ENCODE measurements around the gene IWS1.
"Not testable (repeated sequence)": the region's sequence is repeated elsewhere in the genome, so short reads cannot be mapped to it uniquely, and the experiment has no call there.

IWS1 gene

DNA sequence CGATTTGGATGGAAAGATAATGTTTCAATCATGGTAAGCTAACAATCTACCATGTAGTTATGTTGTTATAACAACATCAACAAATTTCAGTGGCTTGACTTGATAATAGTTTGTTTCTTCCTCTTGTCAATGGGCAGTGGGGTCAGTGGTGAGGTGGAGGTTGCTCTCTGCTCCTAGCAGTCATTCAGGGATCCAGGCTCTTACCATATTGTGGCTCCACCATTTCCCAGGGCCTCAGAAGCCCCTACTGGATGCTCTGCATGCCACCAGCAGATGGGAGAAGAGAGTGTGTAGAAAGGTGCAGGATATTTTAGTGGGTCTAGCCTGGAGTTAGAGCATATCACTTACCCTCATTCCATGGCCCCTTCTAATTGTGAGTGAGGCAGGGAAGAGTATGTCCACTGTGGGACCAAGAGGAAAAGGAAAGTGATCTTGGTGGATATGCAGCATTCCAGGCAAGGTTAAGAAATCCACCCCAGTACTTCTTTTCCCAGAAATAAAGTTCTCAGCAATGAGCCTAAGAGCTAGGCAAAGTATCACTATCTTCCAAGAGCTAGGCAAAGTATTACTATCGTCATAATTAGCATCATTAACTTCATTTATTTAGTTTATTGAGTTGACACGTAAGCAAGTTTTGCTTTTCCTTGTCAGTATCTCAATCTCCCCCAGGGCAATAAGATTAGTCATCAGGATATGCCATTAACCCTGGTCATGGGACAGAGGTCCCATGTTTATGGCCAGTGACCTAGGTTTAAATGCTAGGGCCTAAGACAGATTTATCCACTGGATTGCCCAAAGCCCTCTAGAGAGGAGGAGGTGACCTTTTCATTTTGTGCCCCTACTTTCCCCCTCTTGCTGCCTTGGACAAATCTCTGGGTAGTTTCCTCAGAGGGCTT is 4.2 kb upstream of the IWS1 start:
- TF ChIP-seq, protein P1, sequence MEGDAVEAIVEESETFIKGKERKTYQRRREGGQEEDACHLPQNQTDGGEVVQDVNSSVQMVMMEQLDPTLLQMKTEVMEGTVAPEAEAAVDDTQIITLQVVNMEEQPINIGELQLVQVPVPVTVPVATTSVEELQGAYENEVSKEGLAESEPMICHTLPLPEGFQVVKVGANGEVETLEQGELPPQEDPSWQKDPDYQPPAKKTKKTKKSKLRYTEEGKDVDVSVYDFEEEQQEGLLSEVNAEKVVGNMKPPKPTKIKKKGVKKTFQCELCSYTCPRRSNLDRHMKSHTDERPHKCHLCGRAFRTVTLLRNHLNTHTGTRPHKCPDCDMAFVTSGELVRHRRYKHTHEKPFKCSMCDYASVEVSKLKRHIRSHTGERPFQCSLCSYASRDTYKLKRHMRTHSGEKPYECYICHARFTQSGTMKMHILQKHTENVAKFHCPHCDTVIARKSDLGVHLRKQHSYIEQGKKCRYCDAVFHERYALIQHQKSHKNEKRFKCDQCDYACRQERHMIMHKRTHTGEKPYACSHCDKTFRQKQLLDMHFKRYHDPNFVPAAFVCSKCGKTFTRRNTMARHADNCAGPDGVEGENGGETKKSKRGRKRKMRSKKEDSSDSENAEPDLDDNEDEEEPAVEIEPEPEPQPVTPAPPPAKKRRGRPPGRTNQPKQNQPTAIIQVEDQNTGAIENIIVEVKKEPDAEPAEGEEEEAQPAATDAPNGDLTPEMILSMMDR (IDR thresholded peaks at IDR 0.05; ENCODE audit: insufficient read depth, low read depth, low read length, missing control alignments) = no peak
- H3K4me3 ChIP-seq (ENCODE audit: low read depth, low read length) = no peak overlapping the region
- DNase-seq (ENCODE audit: low read depth) = no peak

DNA sequence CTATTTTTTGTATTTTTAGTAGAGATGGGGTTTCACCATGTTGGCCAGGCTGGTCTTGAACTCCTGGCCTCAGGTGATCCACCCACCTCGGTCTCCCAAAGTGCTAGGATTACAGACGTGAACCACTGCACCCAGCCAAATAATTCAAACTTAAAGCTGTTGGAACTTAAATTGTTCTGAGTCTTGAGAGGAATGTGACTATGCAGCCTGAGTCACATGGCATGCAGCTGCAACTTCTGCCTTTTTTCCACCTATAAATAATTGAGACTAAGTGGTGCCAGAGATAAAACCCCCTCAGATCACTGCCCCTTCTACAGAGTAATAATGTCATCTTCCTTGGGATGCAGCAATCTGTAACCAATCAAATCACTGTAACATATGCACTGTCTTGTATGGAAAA is 3.1 kb upstream of the IWS1 start:
- not testable (repeated sequence) for DNase-seq (ENCODE audit: low read depth); H3K4me3 ChIP-seq (ENCODE audit: low read depth, low read length)

DNA sequence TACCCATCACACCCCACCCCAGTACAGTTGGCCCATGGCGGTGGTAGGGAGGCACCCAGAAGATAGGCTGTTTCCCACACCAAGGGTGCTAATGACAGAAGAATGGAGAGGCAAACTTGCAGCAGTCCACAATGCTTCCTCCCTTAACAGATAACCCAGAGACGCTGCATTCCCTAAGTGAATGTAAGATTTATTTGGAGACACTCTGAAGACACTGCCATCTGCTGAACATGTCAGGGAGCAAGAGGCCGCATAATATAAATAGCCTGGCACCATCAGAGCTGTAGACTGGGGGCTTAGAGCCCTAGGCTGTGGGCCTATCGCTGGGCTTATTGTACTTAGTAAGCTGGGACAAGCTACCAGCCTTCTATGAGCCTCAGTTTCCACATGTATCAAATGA is 2.2 kb upstream of the IWS1 start:
- no peak overlapping the region for H3K4me3 ChIP-seq (ENCODE audit: low read depth, low read length)
- TF ChIP-seq, protein P1 (IDR thresholded peaks at IDR 0.05; ENCODE audit: insufficient read depth, low read depth, low read length, missing control alignments) = no peak
- no peak for DNase-seq (ENCODE audit: low read depth)

DNA sequence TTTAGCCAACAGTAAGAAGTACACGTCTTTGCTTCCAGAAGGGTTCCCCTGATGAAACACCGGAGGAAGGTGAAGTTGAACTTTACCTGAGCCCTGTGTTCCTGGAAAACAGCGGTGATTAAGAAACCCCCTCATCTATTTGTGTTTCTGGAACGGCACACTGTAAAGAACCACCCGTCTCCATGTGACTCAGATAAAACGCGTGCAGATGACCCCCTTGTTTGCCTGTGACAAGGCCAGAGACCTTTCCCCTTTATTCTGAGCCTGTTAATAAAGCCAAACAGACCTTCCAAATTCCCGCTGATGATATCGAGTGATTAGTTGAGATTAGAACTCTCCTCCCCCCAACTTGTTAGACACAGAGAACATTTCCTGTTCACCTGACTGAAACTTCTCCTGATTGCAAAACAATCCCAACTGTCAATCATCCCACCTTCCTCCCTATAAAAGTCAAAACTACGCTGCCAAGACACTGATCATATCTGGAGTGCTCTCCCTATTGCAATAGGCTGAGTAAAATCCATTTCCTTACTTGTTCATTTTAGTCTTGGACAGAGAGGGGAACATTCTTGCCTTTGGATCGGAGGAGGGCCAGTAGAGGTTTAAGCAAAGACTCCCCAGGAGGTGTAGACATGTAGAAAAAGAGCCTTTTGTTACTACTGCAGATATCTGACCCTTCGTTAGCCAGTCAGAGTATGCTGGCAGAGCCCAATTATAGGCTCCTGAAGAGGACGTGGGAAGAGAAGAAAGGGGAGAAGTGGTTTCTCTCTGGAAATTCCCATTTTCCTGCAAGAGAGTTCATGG is 914 bp upstream of the IWS1 start:
- DNase-seq (ENCODE audit: low read depth) = no peak
- TF ChIP-seq, protein P1 (IDR thresholded peaks at IDR 0.05; ENCODE audit: insufficient read depth, low read depth, low read length, missing control alignments) = no peak
- H3K4me3 ChIP-seq (ENCODE audit: low read depth, low read length) = peak overlapping the region; percentile 79

DNA sequence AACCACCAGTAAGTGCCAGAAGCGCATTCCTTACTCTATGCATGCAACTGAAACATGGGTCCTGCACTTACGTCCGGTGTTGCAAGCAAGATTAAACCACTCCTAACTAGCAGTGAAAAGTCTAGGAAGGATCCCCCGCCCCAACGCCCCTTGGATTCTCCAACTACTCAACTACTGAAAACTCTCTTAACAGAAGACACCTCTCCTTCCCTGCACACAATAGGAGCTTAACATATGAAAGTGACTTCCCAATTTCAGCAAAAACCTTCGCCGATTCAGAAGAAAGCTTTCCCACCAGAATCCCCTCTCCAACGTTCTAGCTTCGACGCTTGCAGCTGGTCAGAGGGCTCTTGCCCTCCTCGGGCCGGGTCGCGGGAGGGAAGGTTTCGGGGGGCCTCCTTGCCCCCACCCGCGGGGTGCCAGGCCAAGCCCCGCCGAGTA is 578 bp downstream of the IWS1 start:
- TF ChIP-seq, protein P1 (IDR thresholded peaks at IDR 0.05; ENCODE audit: insufficient read depth, low read depth, low read length, missing control alignments) = no peak
- H3K4me3 ChIP-seq (ENCODE audit: low read depth, low read length) = peak overlapping the region; percentile 79
- DNase-seq (ENCODE audit: low read depth) = peak; percentile 54

DNA sequence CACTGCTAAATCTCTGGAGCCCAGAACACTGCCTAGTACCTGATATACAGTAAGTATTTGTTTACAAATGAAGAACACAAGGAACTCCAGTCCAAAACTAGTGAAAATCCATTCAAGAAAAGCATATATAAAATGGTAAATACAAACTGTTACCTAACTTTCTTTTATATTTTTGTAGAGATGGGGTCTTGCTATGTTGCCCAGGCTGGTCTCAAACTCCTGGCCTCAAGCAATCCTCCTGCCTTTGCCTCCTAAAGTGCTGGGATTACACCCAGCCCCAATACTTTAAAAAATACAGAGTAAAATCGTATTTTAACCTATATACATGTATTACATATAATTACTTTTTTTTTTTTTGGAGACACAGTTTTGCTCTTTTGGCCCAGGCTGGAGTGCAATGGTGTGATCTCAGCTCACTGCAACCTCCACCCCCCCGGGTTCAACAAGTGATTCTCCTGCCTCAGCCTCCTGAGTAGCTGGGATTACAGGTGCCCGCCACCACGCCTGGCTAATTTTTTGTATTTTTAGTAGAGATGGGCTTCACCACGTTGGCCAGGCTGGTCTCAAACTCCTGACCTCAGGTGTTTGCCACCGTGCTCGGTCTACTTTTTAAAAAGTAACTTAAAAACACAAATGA is 2.0 kb downstream of the IWS1 start:
- not testable (repeated sequence) for H3K4me3 ChIP-seq (ENCODE audit: low read depth, low read length); DNase-seq (ENCODE audit: low read depth)

DNA sequence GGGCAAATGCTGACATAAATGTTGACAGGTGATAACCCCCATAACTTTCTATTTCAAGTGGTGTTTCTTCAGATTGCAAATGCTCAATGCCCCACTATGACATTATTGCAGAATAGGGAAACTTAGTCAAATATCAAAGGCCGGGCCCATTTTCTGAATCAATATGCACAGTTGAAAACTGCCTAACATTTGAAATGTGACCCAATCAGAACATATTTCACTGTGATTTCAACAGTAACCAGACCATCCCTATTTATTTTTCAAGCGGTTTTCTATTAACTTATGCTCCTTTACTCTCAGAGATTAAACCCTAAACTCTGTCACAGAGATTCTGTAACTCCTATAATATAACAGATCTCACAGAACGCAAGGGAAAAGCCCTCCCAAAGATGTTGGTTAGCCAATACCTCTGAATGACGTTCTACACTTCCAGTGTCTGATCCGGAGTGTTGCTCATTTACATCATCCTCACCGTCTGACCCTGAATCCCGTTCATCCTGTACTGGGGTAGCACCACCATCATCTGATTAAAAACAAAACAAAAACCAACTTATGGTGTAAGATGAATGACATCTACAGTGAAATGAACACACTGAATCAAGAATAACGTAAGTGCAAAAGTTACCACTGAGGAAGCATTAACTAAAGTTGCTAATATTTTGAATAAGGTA is 2.9 kb downstream of the IWS1 start:
- H3K4me3 ChIP-seq (ENCODE audit: low read depth, low read length) = no peak overlapping the region
- TF ChIP-seq, protein P1 (IDR thresholded peaks at IDR 0.05; ENCODE audit: insufficient read depth, low read depth, low read length, missing control alignments) = no peak
- no peak for DNase-seq (ENCODE audit: low read depth)
